Activated effector memory CD4-positive, alpha-beta T cell treated with anti-CD3 and anti-CD28 coated beads, Interleukin-2, amount 50 U/mL, for 16 hours (primary cell): ENCODE measurements around the gene PGC.
A peak's percentile ranks its signal among the peaks of the same experiment; 100 is the strongest.

ENCODE experiments used
- DNase-seq: peaks from one replicate; pipeline ENCODE4 v3.0.0-alpha.2; 2020

The PGC gene

DNA sequence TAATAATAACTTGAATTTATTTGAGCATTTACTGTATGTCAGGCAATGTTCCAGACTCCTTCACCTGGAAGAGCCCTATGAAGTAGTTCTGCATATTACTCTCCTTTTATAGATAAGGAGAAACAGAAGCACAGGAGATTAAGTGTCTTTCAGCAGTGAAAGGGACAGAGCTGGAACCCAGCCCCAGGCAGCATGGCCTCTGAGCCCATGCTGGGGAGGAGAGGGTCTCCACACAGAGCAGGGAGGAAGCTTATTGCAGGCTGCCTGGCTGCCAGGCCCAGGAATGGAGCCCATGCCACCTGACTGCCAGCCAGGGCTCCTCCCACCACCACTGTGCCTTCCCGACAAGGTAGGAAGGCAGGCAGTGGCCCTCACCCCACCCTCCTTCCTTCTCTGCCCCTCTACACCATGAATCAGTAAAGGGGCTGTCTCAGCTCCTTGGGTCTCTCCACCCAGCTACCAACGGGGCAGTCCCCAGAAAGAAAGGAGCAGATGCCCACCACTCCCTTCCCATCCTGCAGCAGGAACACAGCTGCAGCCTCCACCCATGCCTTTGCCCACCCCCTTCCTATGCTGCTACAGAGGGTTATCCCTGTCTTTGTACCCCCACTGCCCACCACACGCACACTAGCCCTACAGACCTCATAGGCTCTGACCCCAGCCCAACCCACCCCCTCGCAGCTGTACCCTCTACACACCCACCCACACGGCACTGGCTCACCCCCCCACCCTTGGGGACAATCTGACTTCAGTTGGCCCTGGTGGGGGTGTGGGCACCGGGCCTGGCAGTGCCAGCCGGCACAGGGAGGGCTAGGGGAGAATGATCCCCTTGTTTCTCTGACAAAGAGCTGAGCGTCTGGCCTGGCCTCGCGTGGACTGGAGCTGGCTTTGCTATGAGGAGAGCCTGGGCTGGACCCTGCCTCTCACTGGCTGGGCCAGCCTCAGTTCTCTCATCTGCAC, 53.6 kb downstream of the PGC start:
- no peak for DNase-seq

DNA sequence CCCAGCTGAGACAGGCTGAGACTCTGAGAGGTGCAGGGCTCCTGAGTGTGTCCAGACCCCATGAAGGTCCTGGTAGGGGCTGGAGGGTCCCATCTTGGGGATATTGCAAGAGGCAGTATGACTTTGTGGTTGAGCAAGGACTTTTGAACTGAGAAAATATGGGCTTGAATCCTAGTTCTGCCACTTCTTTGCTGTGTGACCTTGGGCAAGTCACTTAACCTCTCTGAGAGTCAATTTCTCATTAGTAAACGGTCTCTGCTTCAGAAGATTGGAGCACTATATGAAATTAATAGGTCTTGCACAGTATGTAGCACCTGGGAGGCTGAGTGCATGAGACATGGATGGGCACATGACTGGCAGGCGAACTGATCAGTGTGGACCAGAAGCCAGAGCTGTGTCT, 54.5 kb downstream of the PGC start:
- peak; percentile 39 for DNase-seq

GRCh38 chr6:41692080-41692675, 55.0 kb downstream of the PGC start:
- peak; percentile 38 for DNase-seq

GRCh38 chr6:41691426-41692079, 55.6 kb downstream of the PGC start:
- peak; percentile 53 for DNase-seq

GRCh38 chr6:41690541-41691330, 56.5 kb downstream of the PGC start:
- DNase-seq: peak; percentile 61

GRCh38 chr6:41689171-41690008, 57.8 kb downstream of the PGC start:
- DNase-seq: peak; percentile 24

DNA sequence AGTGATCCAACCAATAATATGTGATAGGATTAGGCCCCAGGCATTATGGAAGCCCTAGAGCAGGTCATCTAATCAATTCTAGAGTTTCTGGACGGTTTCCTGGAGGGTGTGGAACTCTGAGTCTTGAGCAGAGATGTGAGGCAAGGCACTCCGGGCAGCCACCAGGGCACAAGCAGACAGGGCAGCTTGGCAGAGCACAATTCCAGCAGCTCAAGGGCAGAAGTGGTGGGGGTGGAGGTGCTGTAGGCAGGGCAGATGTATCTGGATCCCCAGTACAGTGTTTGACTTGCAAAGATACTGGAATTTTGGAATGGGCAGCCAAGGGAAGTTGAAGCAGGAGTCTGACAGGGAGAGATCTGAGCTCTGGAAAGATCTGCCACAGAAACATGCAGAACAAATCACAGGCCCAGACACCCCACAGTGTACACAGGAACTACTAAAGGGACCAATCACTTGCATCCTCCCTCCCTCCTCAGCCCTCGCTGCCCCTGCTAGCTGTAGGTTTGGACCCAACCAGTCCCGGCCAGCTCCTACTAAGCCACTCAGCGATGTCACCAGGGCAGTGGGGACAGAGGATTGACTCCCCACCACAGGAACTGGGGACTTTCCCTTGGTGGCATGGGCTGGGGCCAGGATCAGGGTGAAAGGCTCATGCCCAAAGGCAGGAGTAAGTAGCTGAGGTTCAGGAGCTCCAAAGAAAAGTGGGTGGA, 58.8 kb downstream of the PGC start:
- DNase-seq: peak; percentile 54

DNA sequence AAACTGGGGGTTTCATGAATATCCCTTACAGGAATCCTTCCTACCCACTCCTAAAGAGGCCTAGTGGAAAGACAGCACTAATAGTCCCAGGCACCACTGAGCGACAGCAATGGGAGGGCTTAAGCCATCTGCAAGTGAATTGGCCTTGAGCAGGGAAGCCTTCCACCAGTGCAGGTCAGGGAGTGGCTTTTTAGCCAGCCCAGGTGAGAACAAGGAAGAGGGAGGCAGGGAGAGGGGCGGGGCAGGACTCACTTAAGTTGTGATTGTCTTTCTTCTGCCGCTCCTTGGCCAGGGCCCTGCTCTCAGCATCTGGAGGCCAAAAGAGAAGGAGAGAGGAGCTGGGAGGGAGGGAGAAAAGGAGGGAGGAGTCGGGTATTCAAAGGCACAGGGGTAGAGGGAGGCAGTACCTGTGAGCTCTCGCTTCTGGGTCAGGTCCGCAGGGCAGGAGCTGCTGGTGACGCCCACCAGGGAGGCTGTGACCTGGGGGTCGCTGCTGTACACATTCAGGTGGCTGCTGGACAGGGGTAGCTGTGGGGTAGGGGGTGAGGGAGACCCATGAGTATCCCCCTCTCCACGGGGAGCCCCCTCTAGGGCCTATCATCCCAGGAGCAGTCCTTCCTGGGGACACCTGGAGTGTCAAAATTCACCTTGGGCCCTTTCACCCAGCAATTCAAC, 59.6 kb downstream of the PGC start:
- peak; percentile 57 for DNase-seq
